ENCODE results near the gene PIK3C2G. TPM values are rescaled to one million over a fixed set of nuclear protein-coding genes. Genes with fewer than 3 reads are reported as not detected.

The PIK3C2G gene
- total and polyA plus RNA-seq, 10 of the 15 experiments (the other 5 are each of a cell fraction or from before 2014, with no cell fraction given): not detected

DNA sequence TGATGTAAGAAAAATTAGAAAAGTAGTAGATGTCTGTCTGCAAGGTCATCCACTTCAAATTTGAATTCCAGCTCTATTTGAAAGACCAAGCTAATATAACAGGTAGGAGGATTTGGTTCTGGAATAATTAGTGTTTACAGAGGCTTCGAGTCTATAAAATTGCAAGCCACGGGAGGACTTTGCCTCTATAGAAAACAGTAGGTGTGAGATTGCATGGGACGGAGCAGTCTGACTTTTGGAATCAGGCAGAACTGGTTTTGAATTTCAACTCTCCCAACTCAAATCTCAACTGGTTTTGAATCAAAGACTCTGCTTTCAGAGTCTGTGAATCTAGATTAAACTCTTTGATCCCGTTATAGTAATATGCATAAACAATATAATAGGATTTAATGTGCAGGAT lies 82.4 kb downstream of the PIK3C2G start:
- intact Hi-C loops (cut with micrococcal nuclease; ENCODE audit: unreplicated experiment): no loop called here
- TF ChIP-seq ZZZ3 (IDR thresholded peaks at IDR 0.05; ENCODE audit: control insufficient read depth, insufficient read length, low read depth) (no peak), SIN3A (IDR thresholded peaks at IDR 0.05; ENCODE audit: low read depth, low read length) (no peak), IKZF1 (conservative IDR thresholded peaks at IDR 0.05) (no peak), NR2F1 (conservative IDR thresholded peaks at IDR 0.05) (no peak), GABPA (IDR thresholded peaks at IDR 0.05; ENCODE audit: low read depth) (no peak), MEF2A (IDR thresholded peaks at IDR 0.05; ENCODE audit: insufficient read depth, low read depth, low read length) (no peak), TCF3 (IDR thresholded peaks at IDR 0.05; ENCODE audit: borderline replicate concordance, insufficient read depth, low read depth, low read length) (no peak), CBX5 (IDR thresholded peaks at IDR 0.05; ENCODE audit: low read depth) (no peak), EZH2 (IDR thresholded peaks at IDR 0.05; ENCODE audit: borderline replicate concordance, control insufficient read depth, low read depth, low read length) (no peak), RB1 (IDR thresholded peaks at IDR 0.05; ENCODE audit: borderline replicate concordance) (no peak), ZNF24 (IDR thresholded peaks at IDR 0.05) (no peak), PAX8 (IDR thresholded peaks at IDR 0.05) (no peak), MXI1 (IDR thresholded peaks at IDR 0.05; ENCODE audit: low read depth, low read length) (no peak), JUNB (IDR thresholded peaks at IDR 0.05) (no peak), SMARCA5 (IDR thresholded peaks at IDR 0.05) (no peak)
- TF ChIP-seq, protein P1, sequence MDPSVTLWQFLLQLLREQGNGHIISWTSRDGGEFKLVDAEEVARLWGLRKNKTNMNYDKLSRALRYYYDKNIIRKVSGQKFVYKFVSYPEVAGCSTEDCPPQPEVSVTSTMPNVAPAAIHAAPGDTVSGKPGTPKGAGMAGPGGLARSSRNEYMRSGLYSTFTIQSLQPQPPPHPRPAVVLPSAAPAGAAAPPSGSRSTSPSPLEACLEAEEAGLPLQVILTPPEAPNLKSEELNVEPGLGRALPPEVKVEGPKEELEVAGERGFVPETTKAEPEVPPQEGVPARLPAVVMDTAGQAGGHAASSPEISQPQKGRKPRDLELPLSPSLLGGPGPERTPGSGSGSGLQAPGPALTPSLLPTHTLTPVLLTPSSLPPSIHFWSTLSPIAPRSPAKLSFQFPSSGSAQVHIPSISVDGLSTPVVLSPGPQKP (IDR thresholded peaks at IDR 0.05; ENCODE audit: low read depth, low read length): no peak
- TF ChIP-seq, protein P2, sequence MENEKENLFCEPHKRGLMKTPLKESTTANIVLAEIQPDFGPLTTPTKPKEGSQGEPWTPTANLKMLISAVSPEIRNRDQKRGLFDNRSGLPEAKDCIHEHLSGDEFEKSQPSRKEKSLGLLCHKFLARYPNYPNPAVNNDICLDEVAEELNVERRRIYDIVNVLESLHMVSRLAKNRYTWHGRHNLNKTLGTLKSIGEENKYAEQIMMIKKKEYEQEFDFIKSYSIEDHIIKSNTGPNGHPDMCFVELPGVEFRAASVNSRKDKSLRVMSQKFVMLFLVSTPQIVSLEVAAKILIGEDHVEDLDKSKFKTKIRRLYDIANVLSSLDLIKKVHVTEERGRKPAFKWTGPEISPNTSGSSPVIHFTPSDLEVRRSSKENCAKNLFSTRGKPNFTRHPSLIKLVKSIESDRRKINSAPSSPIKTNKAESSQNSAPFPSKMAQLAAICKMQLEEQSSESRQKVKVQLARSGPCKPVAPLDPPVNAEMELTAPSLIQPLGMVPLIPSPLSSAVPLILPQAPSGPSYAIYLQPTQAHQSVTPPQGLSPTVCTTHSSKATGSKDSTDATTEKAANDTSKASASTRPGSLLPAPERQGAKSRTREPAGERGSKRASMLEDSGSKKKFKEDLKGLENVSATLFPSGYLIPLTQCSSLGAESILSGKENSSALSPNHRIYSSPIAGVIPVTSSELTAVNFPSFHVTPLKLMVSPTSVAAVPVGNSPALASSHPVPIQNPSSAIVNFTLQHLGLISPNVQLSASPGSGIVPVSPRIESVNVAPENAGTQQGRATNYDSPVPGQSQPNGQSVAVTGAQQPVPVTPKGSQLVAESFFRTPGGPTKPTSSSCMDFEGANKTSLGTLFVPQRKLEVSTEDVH (IDR thresholded peaks at IDR 0.05; ENCODE audit: low read depth, partially characterized antibody): no peak
- TF ChIP-seq, protein P3, sequence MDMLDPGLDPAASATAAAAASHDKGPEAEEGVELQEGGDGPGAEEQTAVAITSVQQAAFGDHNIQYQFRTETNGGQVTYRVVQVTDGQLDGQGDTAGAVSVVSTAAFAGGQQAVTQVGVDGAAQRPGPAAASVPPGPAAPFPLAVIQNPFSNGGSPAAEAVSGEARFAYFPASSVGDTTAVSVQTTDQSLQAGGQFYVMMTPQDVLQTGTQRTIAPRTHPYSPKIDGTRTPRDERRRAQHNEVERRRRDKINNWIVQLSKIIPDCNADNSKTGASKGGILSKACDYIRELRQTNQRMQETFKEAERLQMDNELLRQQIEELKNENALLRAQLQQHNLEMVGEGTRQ (IDR thresholded peaks at IDR 0.05; ENCODE audit: borderline replicate concordance, low read depth, low read length): no peak
- FAIRE-seq (no peak), ATAC-seq (no peak), DNase-seq (ENCODE audit: low read depth, low spot score) (no peak)
- no TSS peak for BruUV-seq (replicated peaks)
- in situ Hi-C loops (cut with MboI): no loop called here
- ChIA-PET CTCF (no interaction called here), RAD21 (ENCODE audit: unreplicated experiment) (no interaction called here), POLR2A (no interaction called here), SMC1A (ENCODE audit: uncharacterized antibody, unreplicated experiment) (no interaction called here)
- Histone ChIP-seq H3K4me1 (ENCODE audit: control insufficient read depth, insufficient read depth, low read length) (no peaks in the 10 kb centered on the region), H3K4me3 (no peak overlapping the region), H3K36me3 (ENCODE audit: control insufficient read depth in 2 of 2, insufficient read depth in 2 of 2, low read length in 1 of 2) (no peaks in the 10 kb centered on the region), H3K27me3 (replicated peaks in 1 of 2; ENCODE audit: control insufficient read depth in 2 of 2, insufficient read depth in 2 of 2, low read length in 1 of 2) (no peaks in the 10 kb centered on the region), H4K20me1 (ENCODE audit: control insufficient read depth, insufficient read depth) (no peaks in the 10 kb centered on the region), H2AFZ (ENCODE audit: control insufficient read depth, low read depth, low read length) (no peak overlapping the region), H3K79me2 (ENCODE audit: control insufficient read depth, insufficient read depth, low read length) (no peaks in the 10 kb centered on the region), H3K9ac (ENCODE audit: control insufficient read depth, insufficient read depth, low read length) (no peak overlapping the region), H3K9me3 (replicated peaks; ENCODE audit: control insufficient read depth, insufficient read depth, low read length) (no peaks in the 10 kb centered on the region), H3K4me2 (ENCODE audit: control insufficient read depth, insufficient read depth) (no peak overlapping the region), H3K27ac (ENCODE audit: control insufficient read depth, insufficient read depth) (no peak overlapping the region)
- 13% methylated on average over 4 of the region's 4 CpGs for WGBS (ENCODE audit: insufficient coverage, insufficient replicate concordance, low lambda C conversion rate, missing lambda C conversion rate)

Data from GM12878 (cell line).